Prostate gland (tissue), 2 donors: ENCODE measurements around the gene GALNTL6.

ENCODE experiments used
- POLR2A ChIP-seq: fragments of 450-650 bp; IDR thresholded peaks from one replicate; pipeline ENCODE4 v1.6.1; 2016; ENCODE audit warnings: antibody characterized with exemption, mild to moderate bottlenecking
- POLR2AphosphoS5 ChIP-seq: sonication (generic); formaldehyde crosslinking; IDR thresholded peaks from one replicate; pipeline ENCODE4 v1.6.1; 2017; ENCODE audit warnings: antibody characterized with exemption
- TF ChIP-seq, protein P1 (sequence below), 4 experiments: fragments of 200-600 bp in 2 of 4; fragments of 450-650 bp in 2 of 4; sonication (generic) in 2 of 4; IDR thresholded peaks; 1 replicate in 3 of 4; 2 replicates in 1 of 4; pipeline ENCODE4 v1.5.1; 2016 to 2019; ENCODE audit warnings: antibody characterized with exemption in 4 of 4, mild to moderate bottlenecking in 2 of 4, moderate library complexity in 2 of 4

DNA sequence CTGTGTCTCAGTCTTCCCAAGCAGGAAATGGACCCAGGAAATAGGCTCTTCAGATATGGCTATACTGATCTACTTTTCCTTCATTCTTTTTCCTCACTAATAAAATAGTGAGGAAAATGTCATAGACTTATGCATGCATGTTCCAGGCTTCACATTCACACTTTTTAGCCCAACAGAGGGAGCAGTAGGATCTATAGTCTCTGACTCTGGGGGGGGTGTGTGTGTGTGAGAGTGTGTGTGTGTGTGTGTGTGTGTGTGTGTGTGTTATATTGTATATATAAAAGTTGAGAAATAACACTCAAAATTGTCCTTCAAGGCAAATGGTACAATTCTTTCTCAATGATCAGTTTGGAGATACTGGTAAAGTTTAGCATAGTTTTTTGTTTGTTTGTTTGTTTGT is 1058.2 kb downstream of the GALNTL6 start:
- TF ChIP-seq, protein P1, sequence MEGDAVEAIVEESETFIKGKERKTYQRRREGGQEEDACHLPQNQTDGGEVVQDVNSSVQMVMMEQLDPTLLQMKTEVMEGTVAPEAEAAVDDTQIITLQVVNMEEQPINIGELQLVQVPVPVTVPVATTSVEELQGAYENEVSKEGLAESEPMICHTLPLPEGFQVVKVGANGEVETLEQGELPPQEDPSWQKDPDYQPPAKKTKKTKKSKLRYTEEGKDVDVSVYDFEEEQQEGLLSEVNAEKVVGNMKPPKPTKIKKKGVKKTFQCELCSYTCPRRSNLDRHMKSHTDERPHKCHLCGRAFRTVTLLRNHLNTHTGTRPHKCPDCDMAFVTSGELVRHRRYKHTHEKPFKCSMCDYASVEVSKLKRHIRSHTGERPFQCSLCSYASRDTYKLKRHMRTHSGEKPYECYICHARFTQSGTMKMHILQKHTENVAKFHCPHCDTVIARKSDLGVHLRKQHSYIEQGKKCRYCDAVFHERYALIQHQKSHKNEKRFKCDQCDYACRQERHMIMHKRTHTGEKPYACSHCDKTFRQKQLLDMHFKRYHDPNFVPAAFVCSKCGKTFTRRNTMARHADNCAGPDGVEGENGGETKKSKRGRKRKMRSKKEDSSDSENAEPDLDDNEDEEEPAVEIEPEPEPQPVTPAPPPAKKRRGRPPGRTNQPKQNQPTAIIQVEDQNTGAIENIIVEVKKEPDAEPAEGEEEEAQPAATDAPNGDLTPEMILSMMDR (IDR thresholded peaks at IDR 0.05) = no peak
- TF ChIP-seq POLR2A = no peak
- TF ChIP-seq POLR2AphosphoS5 = no peak
